Stimulated activated CD4-positive, alpha-beta T cell treated with anti-CD3 and anti-CD28 coated beads, Interleukin-15, amount 100 ng/mL, for 24 hours (primary cell): ENCODE results near the gene SCAMP3.
"Not testable (repeated sequence)": the region's sequence is repeated elsewhere in the genome, so short reads cannot be mapped to it uniquely, and the experiment has no call there.

ENCODE experiments used
- DNase-seq: peaks from one replicate; pipeline ENCODE4 v3.0.0-alpha.2; 2020

Gene SCAMP3

DNA sequence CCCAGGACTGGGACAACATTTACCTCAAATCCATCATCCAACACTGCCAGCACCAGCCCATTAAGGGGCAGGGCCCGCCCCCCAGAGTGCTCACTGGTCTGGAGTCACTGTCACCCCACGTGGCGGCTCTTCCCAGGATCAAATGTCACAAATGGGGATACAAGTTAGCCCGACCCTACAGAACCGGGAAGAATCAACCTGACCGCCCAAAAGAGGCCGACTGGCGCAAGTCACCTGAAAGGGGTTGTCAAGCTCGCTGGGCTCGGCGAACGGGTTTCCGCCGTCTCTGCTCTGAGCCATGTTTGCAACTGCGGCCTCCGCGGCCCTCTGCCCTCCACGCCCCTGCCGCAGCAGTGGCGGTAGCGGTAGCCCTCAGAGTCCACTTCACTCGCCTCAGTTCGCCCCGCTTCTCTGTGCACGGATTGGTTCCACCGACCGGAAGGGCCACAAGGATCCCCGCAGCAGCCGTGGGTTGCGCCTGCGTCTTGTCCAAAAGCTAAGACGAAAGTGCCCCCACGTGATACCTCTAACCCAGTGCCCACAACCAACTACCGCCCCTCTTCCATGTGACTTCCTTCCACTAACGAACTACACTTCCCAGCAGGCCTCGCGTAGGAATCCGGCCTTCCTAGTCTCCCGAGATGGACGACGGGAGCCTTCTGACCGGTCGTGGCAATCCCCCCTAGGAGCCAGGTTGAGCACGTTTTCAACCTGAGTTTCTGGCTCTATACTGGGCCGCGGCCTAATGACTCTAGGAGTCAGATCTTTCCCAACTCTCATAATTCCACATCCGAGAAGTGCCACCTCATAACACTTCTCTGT, at the start of gene SCAMP3:
TSS of gene SCAMP3 (minus strand) at position 509 of the 822 bp plus-strand sequence. CDS start at position 300, 209 bp downstream.
- DNase-seq = peak; percentile 93

DNA sequence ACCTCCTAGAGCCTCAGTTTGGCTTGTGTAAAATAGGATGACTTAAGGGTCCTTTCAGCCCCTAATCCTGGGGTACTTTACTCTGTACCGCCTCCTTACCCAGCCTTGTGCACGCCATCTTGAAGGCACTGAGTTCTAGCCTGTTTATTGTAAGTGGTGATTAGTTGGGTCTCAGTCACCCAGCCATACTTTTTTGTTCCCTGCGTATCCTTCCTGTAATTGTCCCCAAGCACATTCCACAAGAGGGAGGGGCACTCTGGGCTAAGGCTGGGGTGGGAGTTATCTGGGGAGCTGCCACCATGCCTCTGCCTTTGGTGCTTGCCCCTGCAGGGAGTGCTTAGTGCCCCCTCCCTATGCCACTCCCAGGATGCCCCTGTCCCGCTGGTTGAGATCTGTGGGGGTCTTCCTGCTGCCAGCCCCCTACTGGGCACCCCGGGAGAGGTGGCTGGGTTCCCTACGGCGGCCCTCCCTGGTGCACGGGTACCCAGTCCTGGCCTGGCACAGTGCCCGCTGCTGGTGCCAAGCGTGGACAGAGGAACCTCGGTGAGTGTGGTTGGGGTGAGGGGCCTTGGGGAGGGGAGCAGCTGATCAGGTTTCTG, 47.4 kb upstream of the SCAMP3 start:
- no peak for DNase-seq

GRCh38 chr1:155308493-155309422, 46.6 kb upstream of the SCAMP3 start, which contains the start of gene FDPS:
Gene FDPS, plus strand, starts transcription at chr1:155308866. Its CDS starts 924 bp downstream, at chr1:155309790.
- peak; percentile 98 for DNase-seq

- DNase-seq = no peak
Observed at GRCh38 chr1:155307247-155307740, 45.1 kb upstream of the SCAMP3 start.

DNA sequence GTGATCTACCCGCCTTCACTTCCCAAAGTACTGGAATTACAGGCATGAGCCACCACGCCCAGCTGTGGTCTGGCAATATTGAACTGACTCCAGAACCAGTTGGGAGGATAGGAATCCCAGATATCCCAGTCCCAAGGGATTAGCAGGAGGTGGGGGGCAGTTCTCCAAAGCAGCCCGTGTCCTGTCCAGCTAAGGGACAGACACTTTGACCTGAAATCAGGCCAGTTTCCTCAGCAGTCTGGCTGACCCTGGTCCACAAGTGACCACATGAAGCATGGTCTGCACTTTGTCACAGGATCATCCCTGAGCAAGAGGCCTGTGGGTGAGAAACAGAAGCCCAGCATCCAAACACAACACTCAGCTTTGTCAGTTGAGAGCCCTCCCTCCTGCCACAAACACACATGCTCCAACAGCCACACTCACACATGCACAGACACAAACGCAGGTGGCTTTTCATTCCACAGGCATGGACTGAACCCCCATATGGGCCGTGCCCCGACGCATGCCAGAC, 43.8 kb upstream of the SCAMP3 start:
- no peak for DNase-seq

GRCh38 chr1:155304558-155305063, 42.5 kb upstream of the SCAMP3 start:
- no peak for DNase-seq

- DNase-seq = no peak
Observed at GRCh38 chr1:155301342-155301841, 39.2 kb upstream of the SCAMP3 start, which contains the start of gene PKLR. Gene PKLR, minus strand, starts transcription at chr1:155301438. Its CDS starts 43 bp downstream, at chr1:155301395.

DNA sequence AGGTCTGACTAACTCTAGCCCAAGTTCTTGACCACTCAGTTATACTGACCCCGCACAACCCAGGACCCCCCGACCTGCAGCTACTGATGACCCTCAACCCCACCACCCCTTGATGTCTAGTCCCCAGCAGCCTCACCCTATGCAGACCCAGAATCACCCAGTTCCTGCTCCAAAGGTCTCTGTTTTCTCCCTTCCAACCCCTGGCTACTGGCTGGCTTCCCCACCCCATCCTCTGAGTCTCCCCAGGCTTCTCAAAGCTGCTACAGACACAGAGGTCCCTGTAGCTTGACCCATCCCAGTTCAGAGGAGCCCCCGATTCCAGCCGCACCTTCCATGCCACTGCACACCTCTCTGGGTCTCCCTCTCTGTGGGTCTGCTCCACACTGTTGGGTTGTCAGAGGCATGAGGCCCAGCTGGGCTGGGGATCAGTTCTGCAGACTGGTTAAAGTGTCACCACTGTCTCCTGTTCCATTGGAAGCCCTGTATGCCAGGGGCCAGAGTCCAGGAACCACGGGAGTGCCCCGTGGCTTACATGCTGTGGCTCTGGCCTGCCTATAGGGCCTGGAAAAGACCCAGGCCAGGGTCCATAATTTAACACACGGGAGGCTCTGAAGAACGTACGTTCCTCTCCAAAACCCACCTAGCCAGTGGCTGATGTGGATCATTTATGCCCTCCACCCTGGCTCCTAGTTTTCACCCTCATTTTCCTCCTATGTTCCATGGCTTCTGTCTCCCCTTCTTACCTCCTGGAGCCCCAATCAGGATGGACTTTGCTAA, 38.6 kb upstream of the SCAMP3 start:
- DNase-seq = no peak

DNA sequence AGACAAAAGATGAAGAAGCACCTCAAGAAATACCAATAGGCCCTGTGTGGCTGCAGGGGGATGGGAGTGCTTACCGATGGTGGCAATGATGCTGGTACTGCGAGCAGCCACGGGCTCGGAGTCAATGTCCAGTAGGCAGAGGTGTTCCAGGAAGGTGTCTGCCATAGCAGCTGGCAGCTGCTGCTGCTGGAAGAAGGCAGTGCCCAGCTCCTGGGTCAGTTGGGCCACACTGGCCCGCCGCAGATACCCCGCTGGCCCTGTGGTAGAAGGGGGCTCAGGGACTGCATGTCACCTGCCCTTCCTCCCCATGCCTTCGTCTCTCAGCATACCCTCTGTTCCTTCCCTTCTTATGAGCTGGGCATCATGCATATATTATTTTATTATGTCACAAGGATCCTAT, 37.9 kb upstream of the SCAMP3 start:
- no peak for DNase-seq

DNA sequence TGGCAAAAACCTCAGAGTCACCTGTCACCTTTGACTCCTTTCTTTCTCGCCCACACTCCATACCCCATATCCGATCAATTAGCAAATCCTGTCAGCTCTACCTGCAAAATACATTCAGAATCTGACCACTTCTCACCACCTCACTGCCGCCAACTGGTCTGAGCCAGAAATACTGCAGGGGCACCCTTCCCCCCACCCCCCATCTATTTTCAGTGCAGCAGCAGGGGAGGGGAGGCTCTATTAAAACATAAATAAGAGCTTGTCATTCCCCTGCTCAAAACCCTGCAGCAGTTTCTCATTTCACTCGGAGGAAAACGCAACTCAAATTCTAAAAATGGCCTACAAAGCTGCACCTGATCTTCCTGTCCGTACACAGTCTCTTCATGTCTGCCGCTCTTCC, 35.2 kb upstream of the SCAMP3 start:
- DNase-seq = no peak

DNA sequence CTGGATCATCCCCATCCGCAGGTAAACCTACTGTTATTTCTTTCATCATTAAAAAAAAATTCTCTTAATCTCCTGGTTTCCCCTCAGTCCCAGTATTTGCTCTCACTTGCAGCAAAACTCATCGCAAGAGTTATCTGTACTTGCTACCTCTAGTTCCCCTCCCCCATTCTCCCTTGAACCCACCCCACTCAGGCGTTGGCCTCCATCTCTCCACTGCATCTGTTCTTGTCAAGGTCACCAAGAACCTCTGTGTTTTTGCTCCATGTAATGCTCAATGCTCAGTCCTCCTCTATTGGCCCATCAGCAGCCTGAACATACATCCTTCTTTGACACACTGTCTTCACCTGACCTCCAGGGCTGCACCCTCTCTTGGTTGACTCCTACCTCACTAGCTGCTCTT, 34.5 kb upstream of the SCAMP3 start:
- DNase-seq = no peak

DNA sequence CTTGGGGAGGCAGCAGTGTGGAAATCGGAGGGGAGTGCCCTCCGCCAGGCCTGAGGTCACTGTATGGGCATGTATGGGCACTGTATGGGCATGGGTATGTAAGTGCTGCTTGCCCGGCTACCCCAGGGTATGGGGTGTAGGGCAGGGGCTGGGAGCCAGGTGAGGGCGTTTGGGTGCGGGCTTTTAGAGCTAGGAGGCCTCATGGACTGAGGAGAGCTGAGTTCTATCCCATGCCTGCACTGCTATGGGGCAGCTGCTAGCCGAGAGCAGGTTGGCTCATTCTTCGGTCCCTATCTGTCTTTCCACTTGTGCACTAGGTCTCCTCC, 33.7 kb upstream of the SCAMP3 start:
- DNase-seq = no peak

- peak; percentile 14 for DNase-seq
Observed at GRCh38 chr1:155295183-155295941, 33.2 kb upstream of the SCAMP3 start.

DNA sequence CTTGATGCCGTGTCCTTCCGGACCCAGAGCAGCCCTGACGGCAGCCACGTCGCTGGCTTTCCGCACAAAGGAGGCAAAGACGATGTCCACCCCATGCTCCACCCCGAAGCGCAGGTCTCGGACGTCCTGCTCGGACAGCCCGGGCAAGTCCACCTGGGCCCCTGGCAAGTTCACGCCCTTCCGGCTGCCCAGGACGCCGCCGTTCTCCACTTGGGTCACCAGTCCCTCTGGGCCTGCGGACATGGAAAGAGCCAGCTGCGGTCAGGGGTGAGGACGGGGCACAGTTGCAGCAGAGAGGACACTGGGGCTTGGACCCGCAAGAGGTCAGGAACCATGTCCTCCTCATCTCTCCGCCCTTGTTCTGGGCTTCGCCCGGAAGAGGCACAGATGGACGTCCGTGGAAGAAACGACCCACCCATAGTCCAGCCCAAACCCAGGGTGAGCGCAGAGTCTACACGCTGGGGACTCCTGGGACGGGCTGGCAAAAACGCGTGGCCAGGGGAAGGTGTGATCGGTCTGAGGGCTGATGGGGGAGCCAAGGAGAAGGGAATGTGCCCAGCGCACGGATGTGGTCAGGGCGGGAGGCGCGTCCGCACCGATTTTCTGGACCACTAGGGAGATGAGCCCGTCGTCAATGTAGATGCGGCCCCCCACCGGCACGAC, 32.5 kb upstream of the SCAMP3 start:
- no peak for DNase-seq

- DNase-seq = no peak
Observed at GRCh38 chr1:155293086-155293749, 31.1 kb upstream of the SCAMP3 start.

DNA sequence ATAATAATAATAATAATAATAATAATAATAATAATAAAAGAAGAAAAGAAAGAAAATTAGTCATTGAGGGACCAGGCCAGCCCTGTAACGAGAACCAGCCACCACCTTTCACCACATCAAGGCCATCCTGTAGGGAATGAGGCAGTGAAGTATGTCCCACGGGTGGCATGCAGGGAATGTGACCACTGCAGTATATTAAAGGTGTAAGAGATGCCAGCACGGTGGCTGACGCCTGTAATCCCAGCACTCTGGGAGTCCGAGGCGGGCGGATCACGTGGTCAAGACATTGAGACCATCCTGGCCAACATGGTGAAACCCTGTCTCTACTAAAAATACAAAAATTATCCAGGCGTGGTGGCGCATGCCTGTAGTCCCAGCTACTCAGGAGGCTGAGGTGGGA, 28.8 kb upstream of the SCAMP3 start:
- DNase-seq = not testable (repeated sequence)

- DNase-seq = no peak
Observed at GRCh38 chr1:155287987-155288543, 25.9 kb upstream of the SCAMP3 start.

DNA sequence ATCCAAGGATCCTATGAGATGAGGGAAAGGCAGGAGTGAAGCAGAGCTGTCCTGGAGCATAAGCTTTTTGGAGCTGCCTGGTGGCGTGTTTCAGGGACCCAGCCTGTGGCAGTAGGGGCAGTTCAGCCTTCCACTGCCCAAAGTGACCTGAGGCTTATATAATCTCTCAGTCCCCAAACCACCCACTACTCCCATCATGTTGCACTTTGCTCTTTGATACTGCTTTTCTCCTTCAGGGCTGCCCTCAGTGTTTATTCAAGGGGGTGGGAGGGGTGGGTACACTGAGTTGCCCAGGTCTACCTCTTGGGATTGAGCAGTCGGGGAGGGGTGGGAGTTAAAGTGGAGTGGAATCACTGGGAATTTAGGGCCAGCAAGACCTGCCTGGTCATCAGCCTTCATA, 24.4 kb upstream of the SCAMP3 start:
- no peak for DNase-seq

GRCh38 chr1:155285631-155286044, 23.5 kb upstream of the SCAMP3 start:
- DNase-seq = no peak
